ENCODE measurements around the gene SCNN1A. TPM values are rescaled to one million over a fixed set of nuclear protein-coding genes. Genes with fewer than 3 reads are reported as not detected.

The SCNN1A gene
- total and polyA plus RNA-seq, 2 donors (not counting 3 experiments of a cell fraction or from before 2014, with no cell fraction given): 0.12 to 0.18 TPM

DNA sequence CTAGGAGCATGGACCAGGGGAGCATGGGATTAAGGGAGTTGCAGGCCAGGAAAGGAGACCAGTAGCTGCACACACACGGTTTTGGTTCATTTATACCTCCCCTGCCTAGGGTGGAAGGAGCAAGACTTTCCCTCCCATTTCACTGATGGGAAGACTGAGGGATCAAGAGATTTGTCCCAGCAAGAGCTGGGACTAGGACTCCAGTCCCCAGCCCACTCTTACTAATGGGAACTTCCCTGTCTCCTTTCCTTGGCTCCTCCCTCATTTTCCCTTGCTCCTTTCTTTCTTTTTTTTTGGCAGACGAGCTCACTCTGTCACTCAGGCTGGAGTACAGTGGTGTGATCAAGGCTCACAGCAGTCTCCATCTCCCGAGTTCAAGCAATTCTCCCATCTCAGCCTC lies 13.0 kb downstream of the SCNN1A start:
- CTCF ChIA-PET: interaction anchor here (0.7 to 2.4 kb wide), 6 partner anchors 12 to 103 kb away, joined by 3 to 33 read pairs (median 6); no protein-coding TSS in a partner anchor
- no peaks in the 10 kb centered on the region for H3K9me1 ChIP-seq (replicated peaks; ENCODE audit: control insufficient read depth, extremely low read depth, insufficient read depth, low read length)
- H2AFZ ChIP-seq (ENCODE audit: low read depth, low read length): peak overlapping the region; percentile 92
- BruUV-seq (replicated peaks): no TSS peak
- no peaks in the 10 kb centered on the region for H3K27me3 ChIP-seq (ENCODE audit: control insufficient read depth in 2 of 2, insufficient read depth in 2 of 2, low read length in 2 of 2)
- H3K4me3 ChIP-seq (replicated peaks in 1 of 3; ENCODE audit: insufficient read depth in 1 of 3, low read depth in 1 of 3, low read length in 3 of 3): no peak overlapping the region
- FAIRE-seq: peak; percentile 44
- H3K27ac ChIP-seq (ENCODE audit: insufficient read depth, low read depth, low read length): no peak overlapping the region
- H3K36me3 ChIP-seq (ENCODE audit: control insufficient read depth in 2 of 2, extremely low read depth in 1 of 2, insufficient read depth in 2 of 2, low read length in 2 of 2): no peaks in the 10 kb centered on the region
- H3K4me2 ChIP-seq (ENCODE audit: insufficient read depth, low read length): peak overlapping the region; percentile 25
- H3K9ac ChIP-seq (replicated peaks; ENCODE audit: extremely low read depth, insufficient read depth, low read length): no peak overlapping the region
- no peak for DNase-seq (ENCODE audit: low read depth, low spot score)
- TF ChIP-seq, protein P1, sequence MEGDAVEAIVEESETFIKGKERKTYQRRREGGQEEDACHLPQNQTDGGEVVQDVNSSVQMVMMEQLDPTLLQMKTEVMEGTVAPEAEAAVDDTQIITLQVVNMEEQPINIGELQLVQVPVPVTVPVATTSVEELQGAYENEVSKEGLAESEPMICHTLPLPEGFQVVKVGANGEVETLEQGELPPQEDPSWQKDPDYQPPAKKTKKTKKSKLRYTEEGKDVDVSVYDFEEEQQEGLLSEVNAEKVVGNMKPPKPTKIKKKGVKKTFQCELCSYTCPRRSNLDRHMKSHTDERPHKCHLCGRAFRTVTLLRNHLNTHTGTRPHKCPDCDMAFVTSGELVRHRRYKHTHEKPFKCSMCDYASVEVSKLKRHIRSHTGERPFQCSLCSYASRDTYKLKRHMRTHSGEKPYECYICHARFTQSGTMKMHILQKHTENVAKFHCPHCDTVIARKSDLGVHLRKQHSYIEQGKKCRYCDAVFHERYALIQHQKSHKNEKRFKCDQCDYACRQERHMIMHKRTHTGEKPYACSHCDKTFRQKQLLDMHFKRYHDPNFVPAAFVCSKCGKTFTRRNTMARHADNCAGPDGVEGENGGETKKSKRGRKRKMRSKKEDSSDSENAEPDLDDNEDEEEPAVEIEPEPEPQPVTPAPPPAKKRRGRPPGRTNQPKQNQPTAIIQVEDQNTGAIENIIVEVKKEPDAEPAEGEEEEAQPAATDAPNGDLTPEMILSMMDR (IDR thresholded peaks at IDR 0.05; ENCODE audit: extremely low read depth in 1 of 2, insufficient read depth in 1 of 2, low read depth in 1 of 2, low read length in 2 of 2): no peak
- no peaks in the 10 kb centered on the region for H4K20me1 ChIP-seq (replicated peaks; ENCODE audit: control insufficient read depth, extremely low read depth, insufficient read depth, low read length)
- dilution Hi-C loops (cut with MboI; ENCODE audit: extremely low pct_ligation_motif_present, low sequenced_read_pairs): no loop called here
- H3K9me3 ChIP-seq (replicated peaks; ENCODE audit: control insufficient read depth, insufficient read depth, low read length): no peaks in the 10 kb centered on the region
- POLR2A ChIA-PET: interaction anchor here (1.1 to 1.6 kb wide), 3 partner anchors 17 to 172 kb away, joined by 3 to 7 read pairs (median 3); no protein-coding TSS in a partner anchor
- intact Hi-C loops (cut with micrococcal nuclease): loop anchor here (2.0 kb wide), 2 partner anchors 26 to 40 kb away; no protein-coding TSS in a partner anchor
- no peaks in the 10 kb centered on the region for H3K79me2 ChIP-seq (ENCODE audit: control insufficient read depth, insufficient read depth, low read length)
- H3K4me1 ChIP-seq (ENCODE audit: control insufficient read depth, extremely low read depth, insufficient read depth, low read length): peaks cover 18% of the 10 kb centered on the region

DNA sequence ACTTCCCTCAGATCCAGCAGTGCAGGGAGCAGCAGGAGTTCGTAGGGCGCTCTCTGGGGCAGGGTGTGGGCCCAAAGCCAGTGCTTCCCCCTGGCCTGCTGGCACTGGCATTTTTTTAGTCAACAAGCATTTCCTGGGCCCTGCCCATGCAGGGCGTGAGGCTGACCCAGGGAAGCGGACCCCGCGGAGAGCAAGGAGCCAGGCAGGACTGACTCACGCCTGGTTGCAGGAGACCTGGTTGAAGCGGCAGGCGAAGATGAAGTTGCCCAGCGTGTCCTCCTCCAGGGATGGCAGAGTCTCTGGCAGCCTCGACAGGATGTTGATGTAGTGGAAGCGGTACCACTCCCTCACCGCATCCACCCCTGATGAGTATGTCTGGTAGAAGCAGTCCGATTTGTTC lies 13.5 kb downstream of the SCNN1A start:
- POLR2A ChIA-PET: no interaction called here
- no peaks in the 10 kb centered on the region for H3K9me1 ChIP-seq (replicated peaks; ENCODE audit: control insufficient read depth, extremely low read depth, insufficient read depth, low read length)
- no peaks in the 10 kb centered on the region for H3K79me2 ChIP-seq (ENCODE audit: control insufficient read depth, insufficient read depth, low read length)
- peaks cover 18% of the 10 kb centered on the region for H3K4me1 ChIP-seq (ENCODE audit: control insufficient read depth, extremely low read depth, insufficient read depth, low read length)
- FAIRE-seq (peak; percentile 33), DNase-seq (ENCODE audit: low read depth, low spot score) (peak; percentile 31)
- intact Hi-C loops (cut with micrococcal nuclease): loop anchor here (2.0 kb wide), 2 partner anchors 25 to 39 kb away; no protein-coding TSS in a partner anchor
- H3K4me2 ChIP-seq (ENCODE audit: insufficient read depth, low read length): peak overlapping the region; percentile 25
- dilution Hi-C loops (cut with MboI; ENCODE audit: extremely low pct_ligation_motif_present, low sequenced_read_pairs): no loop called here
- TF ChIP-seq EZH2 (IDR thresholded peaks at IDR 0.05; ENCODE audit: borderline replicate concordance, low read depth, low read length, severe bottlenecking): no peak
- TF ChIP-seq MYC (IDR thresholded peaks at IDR 0.05; ENCODE audit: low read depth, low read length): no peak
- TF ChIP-seq GATA2 (IDR thresholded peaks at IDR 0.05; ENCODE audit: insufficient read depth, insufficient read length, low read depth, low read length): no peak
- no peak for TF ChIP-seq FOS (IDR thresholded peaks at IDR 0.05; ENCODE audit: borderline replicate concordance, insufficient read depth, low read length)
- TF ChIP-seq, protein P1 (IDR thresholded peaks at IDR 0.05; ENCODE audit: extremely low read depth in 1 of 2, insufficient read depth in 1 of 2, low read depth in 1 of 2, low read length in 2 of 2): no peak
- TF ChIP-seq JUN (IDR thresholded peaks at IDR 0.05; ENCODE audit: borderline replicate concordance, insufficient read depth, insufficient read length, low read depth): no peak
- peak overlapping the region; percentile 92 for H2AFZ ChIP-seq (ENCODE audit: low read depth, low read length)
- CTCF ChIA-PET: interaction anchor here (1.4 to 1.9 kb wide), 3 partner anchors 13 to 25 kb away, joined by 4 to 7 read pairs (median 5); no protein-coding TSS in a partner anchor
- no peaks in the 10 kb centered on the region for H3K27me3 ChIP-seq (ENCODE audit: control insufficient read depth in 2 of 2, insufficient read depth in 2 of 2, low read length in 2 of 2)
- H3K27ac ChIP-seq (ENCODE audit: insufficient read depth, low read depth, low read length): no peak overlapping the region
- H3K9me3 ChIP-seq (replicated peaks; ENCODE audit: control insufficient read depth, insufficient read depth, low read length): no peaks in the 10 kb centered on the region
- no TSS peak for BruUV-seq (replicated peaks)
- no peaks in the 10 kb centered on the region for H4K20me1 ChIP-seq (replicated peaks; ENCODE audit: control insufficient read depth, extremely low read depth, insufficient read depth, low read length)
- no peak overlapping the region for H3K9ac ChIP-seq (replicated peaks; ENCODE audit: extremely low read depth, insufficient read depth, low read length)
- no peaks in the 10 kb centered on the region for H3K36me3 ChIP-seq (ENCODE audit: control insufficient read depth in 2 of 2, extremely low read depth in 1 of 2, insufficient read depth in 2 of 2, low read length in 2 of 2)
- no peak overlapping the region for H3K4me3 ChIP-seq (replicated peaks in 1 of 3; ENCODE audit: insufficient read depth in 1 of 3, low read depth in 1 of 3, low read length in 3 of 3)
